ENCODE data around the gene ATP5F1E.

ATP5F1E gene

DNA sequence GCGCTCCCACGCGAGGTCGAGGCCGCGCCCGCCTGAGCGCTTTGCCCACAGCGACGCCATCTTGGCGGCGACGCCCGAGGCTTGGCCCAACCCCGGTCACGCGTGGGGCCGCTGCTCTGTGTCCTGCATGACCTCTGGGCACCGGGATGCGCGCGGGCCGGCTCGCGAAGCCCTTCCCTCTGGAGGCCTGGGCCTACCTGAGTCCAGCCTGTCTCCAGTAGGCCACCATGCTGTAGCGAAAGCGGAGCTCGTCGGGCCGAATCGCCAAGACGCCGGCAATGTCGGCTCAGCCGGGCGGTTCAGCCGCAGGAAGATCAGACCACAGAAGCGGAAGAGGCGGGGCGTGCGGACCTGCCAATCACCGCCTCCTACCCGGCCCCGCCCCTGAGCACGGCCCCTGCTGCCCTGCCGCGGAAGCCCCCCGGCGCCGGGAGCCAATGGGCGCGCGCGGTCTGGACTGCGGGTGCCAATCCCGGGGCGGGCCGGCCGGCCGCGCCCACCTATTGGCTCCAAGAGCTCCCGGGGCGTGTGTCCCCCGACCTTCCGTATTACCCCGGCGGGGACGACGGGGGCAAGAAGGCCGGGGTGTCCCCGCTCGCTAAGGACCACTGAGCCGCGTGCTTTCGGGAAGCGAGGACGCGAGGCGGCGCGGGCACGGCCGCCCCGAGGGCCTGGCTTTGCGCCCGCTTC is at the start of gene ATP5F1E:
TSS of gene ATP5F1E (minus strand) at position 313 of the 690 bp plus-strand sequence. CDS start at position 229, 84 bp downstream.
- TF ChIP-seq, protein P1, sequence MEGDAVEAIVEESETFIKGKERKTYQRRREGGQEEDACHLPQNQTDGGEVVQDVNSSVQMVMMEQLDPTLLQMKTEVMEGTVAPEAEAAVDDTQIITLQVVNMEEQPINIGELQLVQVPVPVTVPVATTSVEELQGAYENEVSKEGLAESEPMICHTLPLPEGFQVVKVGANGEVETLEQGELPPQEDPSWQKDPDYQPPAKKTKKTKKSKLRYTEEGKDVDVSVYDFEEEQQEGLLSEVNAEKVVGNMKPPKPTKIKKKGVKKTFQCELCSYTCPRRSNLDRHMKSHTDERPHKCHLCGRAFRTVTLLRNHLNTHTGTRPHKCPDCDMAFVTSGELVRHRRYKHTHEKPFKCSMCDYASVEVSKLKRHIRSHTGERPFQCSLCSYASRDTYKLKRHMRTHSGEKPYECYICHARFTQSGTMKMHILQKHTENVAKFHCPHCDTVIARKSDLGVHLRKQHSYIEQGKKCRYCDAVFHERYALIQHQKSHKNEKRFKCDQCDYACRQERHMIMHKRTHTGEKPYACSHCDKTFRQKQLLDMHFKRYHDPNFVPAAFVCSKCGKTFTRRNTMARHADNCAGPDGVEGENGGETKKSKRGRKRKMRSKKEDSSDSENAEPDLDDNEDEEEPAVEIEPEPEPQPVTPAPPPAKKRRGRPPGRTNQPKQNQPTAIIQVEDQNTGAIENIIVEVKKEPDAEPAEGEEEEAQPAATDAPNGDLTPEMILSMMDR (IDR thresholded peaks at IDR 0.05; ENCODE audit: extremely low read depth, missing control alignments): no peak

DNA sequence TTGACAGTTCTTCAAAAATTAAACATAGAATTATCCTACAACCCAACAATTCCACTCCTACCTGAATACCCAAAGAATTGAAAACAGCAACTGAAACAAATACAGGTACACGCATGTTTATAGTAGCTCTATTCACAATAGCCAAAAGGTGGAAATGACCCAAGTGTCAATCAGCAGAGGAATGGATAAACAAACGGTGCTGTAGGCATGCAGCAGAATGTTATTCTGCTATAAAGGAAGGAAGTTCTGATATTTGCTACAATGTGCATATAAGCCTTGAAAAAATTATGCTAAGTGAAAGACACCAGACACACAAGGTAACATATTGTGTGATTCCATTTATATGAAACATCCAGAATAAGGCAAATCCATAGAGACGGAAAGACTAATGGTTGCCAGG is 48.9 kb upstream of the ATP5F1E start:
- TF ChIP-seq, protein P1 (IDR thresholded peaks at IDR 0.05; ENCODE audit: extremely low read depth, missing control alignments): no peak
- no peak for DNase-seq (ENCODE audit: low spot score)

More for the DNA sequence above, at the start of gene ATP5F1E:
- DNase-seq (ENCODE audit: low spot score): peak; percentile 98

DNA sequence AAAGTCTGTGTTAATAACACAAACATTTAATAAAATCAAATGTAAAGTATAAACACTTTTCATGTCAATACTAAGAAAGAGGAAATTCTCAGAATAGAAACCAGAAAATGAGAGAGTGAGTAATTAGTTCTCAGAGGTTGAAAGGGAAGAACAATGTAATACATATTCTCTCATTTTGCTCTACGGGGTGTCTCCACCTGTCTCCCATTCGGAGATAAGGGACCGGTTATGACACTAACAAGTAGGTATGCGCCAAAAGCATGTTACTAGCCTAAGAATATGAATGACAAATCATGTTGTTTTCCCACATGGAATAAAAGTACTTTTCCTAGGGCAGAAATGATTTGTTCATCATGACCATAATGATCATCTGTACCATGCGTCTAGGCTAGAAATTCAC is 46.1 kb upstream of the ATP5F1E start:
- DNase-seq (ENCODE audit: low spot score): no peak

DNA sequence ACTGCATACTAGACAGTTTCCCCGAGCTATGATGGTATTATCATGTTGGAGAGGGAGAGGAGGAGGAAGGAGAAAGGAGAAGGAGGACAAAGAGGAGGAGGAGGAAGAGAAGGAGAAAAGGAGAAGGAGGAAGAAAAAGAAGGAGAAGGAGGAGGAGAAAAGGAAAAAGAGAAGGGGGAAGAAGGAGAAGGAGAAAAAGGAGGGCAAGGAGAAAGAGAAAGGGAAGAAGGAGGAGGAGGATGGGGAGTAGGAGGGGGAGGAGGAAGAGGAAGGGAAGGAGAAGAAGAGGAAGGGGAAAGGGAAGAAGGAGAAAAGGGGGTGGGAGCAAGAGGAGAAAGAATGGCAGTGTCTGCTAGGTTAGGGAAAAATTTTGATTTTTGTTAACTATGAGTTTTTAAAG is 45.6 kb upstream of the ATP5F1E start:
- DNase-seq (ENCODE audit: low spot score): no peak
- TF ChIP-seq, protein P1 (IDR thresholded peaks at IDR 0.05; ENCODE audit: extremely low read depth, missing control alignments): no peak

More for the DNA sequence above, 46.1 kb upstream of the ATP5F1E start:
- TF ChIP-seq, protein P1 (IDR thresholded peaks at IDR 0.05; ENCODE audit: extremely low read depth, missing control alignments): no peak

DNA sequence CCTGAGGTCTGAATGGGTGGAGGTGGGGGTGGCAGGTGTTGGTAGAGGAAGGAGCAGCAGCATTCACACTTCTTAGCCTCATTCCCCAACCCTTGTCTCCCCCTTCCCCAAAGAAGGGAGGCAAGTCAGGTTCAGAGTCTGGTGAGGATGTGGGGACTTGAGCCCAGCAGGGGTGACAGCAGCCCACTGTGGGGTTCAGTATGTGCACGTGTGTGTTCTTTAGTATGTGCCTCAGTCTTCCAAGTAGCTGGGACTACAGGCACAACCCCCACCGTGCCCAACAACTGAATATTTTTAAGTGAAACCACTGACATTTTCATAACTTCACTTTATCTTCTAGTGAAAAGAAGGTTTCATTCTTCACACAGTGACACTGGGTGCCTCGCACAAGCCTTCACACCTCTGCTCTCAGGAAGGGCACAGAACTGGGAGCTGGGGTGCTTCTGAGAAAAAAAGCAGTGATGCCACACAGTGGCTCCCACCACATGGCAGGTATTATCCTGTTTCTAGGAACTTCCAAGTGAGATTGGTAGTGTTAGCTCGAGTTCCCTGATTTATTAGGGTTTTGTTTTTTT is 43.9 kb upstream of the ATP5F1E start:
- DNase-seq (ENCODE audit: low spot score): no peak
- TF ChIP-seq, protein P1 (IDR thresholded peaks at IDR 0.05; ENCODE audit: extremely low read depth, missing control alignments): no peak

GRCh38 chr20:59074456-59074855 is 42.3 kb upstream of the ATP5F1E start:
- TF ChIP-seq, protein P1 (IDR thresholded peaks at IDR 0.05; ENCODE audit: extremely low read depth, missing control alignments): no peak
- DNase-seq (ENCODE audit: low spot score): no peak

GRCh38 chr20:59073582-59073981 is 41.4 kb upstream of the ATP5F1E start:
- DNase-seq (ENCODE audit: low spot score): no peak
- TF ChIP-seq, protein P1 (IDR thresholded peaks at IDR 0.05; ENCODE audit: extremely low read depth, missing control alignments): no peak

Data from GM20000 (cell line).